ENCODE measurements around the gene CCL8. TPM values are rescaled to one million over a fixed set of nuclear protein-coding genes. Genes with fewer than 3 reads are reported as not detected.

CCL8 gene
- total and polyA plus RNA-seq, 7 experiments from 2014 or later: not detected

Other genes starting within 250 kb of the CCL8 start
- 10 to 100 TPM in 2 of 5 experiments, under 1 TPM in 1, not detected in 2; 0.31 to 13.6 (median 10.4) TPM for gene CCL2, start 64.2 kb upstream of the CCL8 start, total RNA-seq
- gene CCL2, start 64.2 kb upstream of the CCL8 start, polyA plus RNA-seq: not detected
- gene CCL7, start 49.2 kb upstream of the CCL8 start, total RNA-seq: not detected
- gene CCL7, start 49.2 kb upstream of the CCL8 start, polyA plus RNA-seq: not detected
- gene CCL11, start 33.7 kb upstream of the CCL8 start, total RNA-seq: not detected
- gene CCL11, start 33.7 kb upstream of the CCL8 start, polyA plus RNA-seq: not detected
- not detected for gene CCL13, start 37.0 kb downstream of the CCL8 start, total RNA-seq
- gene CCL13, start 37.0 kb downstream of the CCL8 start, polyA plus RNA-seq: not detected
- 10 to 100 TPM in 1 of 5 experiments, not detected in 4; 17.4 TPM for gene CCL1, start 43.8 kb downstream of the CCL8 start, total RNA-seq
- gene CCL1, start 43.8 kb downstream of the CCL8 start, polyA plus RNA-seq: not detected

Data from naive thymus-derived CD4-positive, alpha-beta T cell (primary cell).